ENCODE results near the gene FAM228B. TPM values are rescaled to one million over a fixed set of nuclear protein-coding genes. Genes with fewer than 3 reads are reported as not detected.

FAM228B gene
- total and polyA plus RNA-seq, 2 donors (not counting 1 experiment from before 2014, with no cell fraction given) = 11.9 to 13.1 TPM

- TF ChIP-seq EZH2 (IDR thresholded peaks at IDR 0.05; ENCODE audit: low read length, missing control alignments) = no peak
- no peak for TF ChIP-seq CTCF (conservative IDR thresholded peaks at IDR 0.05 in 1 of 2, IDR thresholded peaks at IDR 0.05 in 1 of 2; ENCODE audit: low read depth in 1 of 2, low read length in 2 of 2)
- no peak overlapping the region for H3K27ac ChIP-seq (ENCODE audit: insufficient read depth, low read length)
- no peak overlapping the region for H3K4me3 ChIP-seq (replicated peaks in 1 of 4; ENCODE audit: control extremely low read depth in 1 of 4, insufficient read depth in 1 of 4, low read depth in 3 of 4, low read length in 4 of 4)
- H3K4me1 ChIP-seq (ENCODE audit: control insufficient read depth, extremely low read depth, insufficient read depth, low read length) = no peaks in the 10 kb centered on the region
- H3K79me2 ChIP-seq (ENCODE audit: control insufficient read depth, insufficient read depth, low read length) = no peaks in the 10 kb centered on the region
- H4K20me1 ChIP-seq (ENCODE audit: control insufficient read depth, extremely low read depth, insufficient read depth, low read length) = no peaks in the 10 kb centered on the region
- no peak overlapping the region for H2AFZ ChIP-seq (ENCODE audit: low read length)
- H3K9me3 ChIP-seq (ENCODE audit: control insufficient read depth, insufficient read depth, low read depth, low read length) = no peaks in the 10 kb centered on the region
- no peak overlapping the region for H3K4me2 ChIP-seq (ENCODE audit: extremely low read depth, insufficient read depth, low read length)
- no peak for DNase-seq (ENCODE audit: low read depth in 2 of 2)
- H3K27me3 ChIP-seq (ENCODE audit: control insufficient read depth, insufficient read depth, low read length) = no peaks in the 10 kb centered on the region
- H3K36me3 ChIP-seq (ENCODE audit: control insufficient read depth, insufficient read depth, low read length) = no peaks in the 10 kb centered on the region
- no peak overlapping the region for H3K9ac ChIP-seq (ENCODE audit: insufficient read depth, low read length)
These were observed 21.3 kb upstream of the FAM228B start for GRCh38 chr2:24101992-24102391.

DNA sequence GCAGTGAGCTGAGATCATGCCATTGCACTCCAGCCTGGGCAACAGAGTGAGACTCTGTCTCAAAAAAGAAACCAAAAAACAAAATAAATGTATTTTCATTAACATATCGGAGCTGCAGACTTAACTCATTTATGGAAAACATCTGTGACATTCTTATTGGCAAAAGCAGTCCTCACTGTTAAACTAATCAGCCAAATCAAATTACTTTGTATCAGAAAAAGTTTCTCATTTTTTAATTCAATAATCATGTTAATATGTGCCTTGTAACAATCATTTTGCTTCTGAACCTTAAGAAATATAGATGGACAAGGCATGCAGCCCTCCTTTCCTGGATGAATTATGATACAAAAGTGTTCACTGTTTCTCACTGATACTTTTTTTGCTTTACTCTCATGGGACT is 20.6 kb upstream of the FAM228B start:
- DNase-seq (ENCODE audit: low read depth in 2 of 2) = no peak
- no peak overlapping the region for H3K4me3 ChIP-seq (replicated peaks in 1 of 4; ENCODE audit: control extremely low read depth in 1 of 4, insufficient read depth in 1 of 4, low read depth in 3 of 4, low read length in 4 of 4)
- no peak overlapping the region for H3K27ac ChIP-seq (ENCODE audit: insufficient read depth, low read length)
- H3K4me2 ChIP-seq (ENCODE audit: extremely low read depth, insufficient read depth, low read length) = no peak overlapping the region
- H3K36me3 ChIP-seq (ENCODE audit: control insufficient read depth, insufficient read depth, low read length) = no peaks in the 10 kb centered on the region
- no peaks in the 10 kb centered on the region for H3K9me3 ChIP-seq (ENCODE audit: control insufficient read depth, insufficient read depth, low read depth, low read length)
- no peaks in the 10 kb centered on the region for H3K27me3 ChIP-seq (ENCODE audit: control insufficient read depth, insufficient read depth, low read length)
- TF ChIP-seq CTCF (conservative IDR thresholded peaks at IDR 0.05 in 1 of 2, IDR thresholded peaks at IDR 0.05 in 1 of 2; ENCODE audit: low read depth in 1 of 2, low read length in 2 of 2) (no peak), EZH2 (IDR thresholded peaks at IDR 0.05; ENCODE audit: low read length, missing control alignments) (no peak)
- H2AFZ ChIP-seq (ENCODE audit: low read length) = no peak overlapping the region
- no peaks in the 10 kb centered on the region for H3K4me1 ChIP-seq (ENCODE audit: control insufficient read depth, extremely low read depth, insufficient read depth, low read length)
- no peaks in the 10 kb centered on the region for H3K79me2 ChIP-seq (ENCODE audit: control insufficient read depth, insufficient read depth, low read length)
- no peaks in the 10 kb centered on the region for H4K20me1 ChIP-seq (ENCODE audit: control insufficient read depth, extremely low read depth, insufficient read depth, low read length)
- no peak overlapping the region for H3K9ac ChIP-seq (ENCODE audit: insufficient read depth, low read length)

DNA sequence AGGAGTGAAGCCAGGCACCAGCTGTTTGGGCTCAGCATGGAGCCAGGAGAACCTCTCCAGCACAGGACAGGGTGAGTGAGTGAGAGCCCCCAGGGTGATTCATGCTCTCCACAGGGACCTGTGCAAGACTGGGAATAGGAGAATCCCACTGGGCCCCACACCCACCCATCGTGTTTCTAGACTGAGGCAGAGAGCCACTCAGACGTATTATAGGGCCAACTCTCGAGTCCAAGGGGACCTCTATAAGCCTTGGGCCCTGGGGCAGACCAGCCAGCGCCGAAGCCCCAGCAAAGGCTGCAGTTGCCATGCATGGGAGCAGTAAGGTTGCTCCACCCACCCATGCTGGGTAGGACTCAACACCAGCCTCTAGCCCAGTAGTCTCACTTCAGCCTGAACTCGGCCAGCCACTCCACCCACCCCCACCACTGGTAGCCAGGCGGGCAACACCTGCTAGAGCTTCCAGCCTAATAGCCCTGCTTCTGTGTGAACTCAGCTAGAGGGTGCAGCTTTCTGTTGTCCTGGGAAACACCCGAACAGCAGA is 19.1 kb upstream of the FAM228B start:
- Histone ChIP-seq H3K27ac (ENCODE audit: insufficient read depth, low read length) (no peak overlapping the region), H3K27me3 (ENCODE audit: control insufficient read depth, insufficient read depth, low read length) (no peaks in the 10 kb centered on the region), H4K20me1 (ENCODE audit: control insufficient read depth, extremely low read depth, insufficient read depth, low read length) (no peaks in the 10 kb centered on the region), H3K9ac (ENCODE audit: insufficient read depth, low read length) (no peak overlapping the region), H3K36me3 (ENCODE audit: control insufficient read depth, insufficient read depth, low read length) (no peaks in the 10 kb centered on the region), H3K4me3 (replicated peaks in 1 of 4; ENCODE audit: control extremely low read depth in 1 of 4, insufficient read depth in 1 of 4, low read depth in 3 of 4, low read length in 4 of 4) (no peak overlapping the region), H3K4me1 (ENCODE audit: control insufficient read depth, extremely low read depth, insufficient read depth, low read length) (no peaks in the 10 kb centered on the region), H3K79me2 (ENCODE audit: control insufficient read depth, insufficient read depth, low read length) (no peaks in the 10 kb centered on the region), H3K4me2 (ENCODE audit: extremely low read depth, insufficient read depth, low read length) (no peak overlapping the region), H3K9me3 (ENCODE audit: control insufficient read depth, insufficient read depth, low read depth, low read length) (no peaks in the 10 kb centered on the region), H2AFZ (ENCODE audit: low read length) (no peak overlapping the region)
- no peak for TF ChIP-seq EZH2 (IDR thresholded peaks at IDR 0.05; ENCODE audit: low read length, missing control alignments)
- no peak for TF ChIP-seq CTCF (conservative IDR thresholded peaks at IDR 0.05 in 1 of 2, IDR thresholded peaks at IDR 0.05 in 1 of 2; ENCODE audit: low read depth in 1 of 2, low read length in 2 of 2)
- no peak for DNase-seq (ENCODE audit: low read depth in 2 of 2)

Measured in fibroblast of lung (primary cell).